ENCODE results near the gene SYNDIG1. TPM values are rescaled to one million over a fixed set of nuclear protein-coding genes. Genes with fewer than 3 reads are reported as not detected.

SYNDIG1 gene
- total RNA-seq, 1 experiment from 2014 or later, result 5.4 TPM

DNA sequence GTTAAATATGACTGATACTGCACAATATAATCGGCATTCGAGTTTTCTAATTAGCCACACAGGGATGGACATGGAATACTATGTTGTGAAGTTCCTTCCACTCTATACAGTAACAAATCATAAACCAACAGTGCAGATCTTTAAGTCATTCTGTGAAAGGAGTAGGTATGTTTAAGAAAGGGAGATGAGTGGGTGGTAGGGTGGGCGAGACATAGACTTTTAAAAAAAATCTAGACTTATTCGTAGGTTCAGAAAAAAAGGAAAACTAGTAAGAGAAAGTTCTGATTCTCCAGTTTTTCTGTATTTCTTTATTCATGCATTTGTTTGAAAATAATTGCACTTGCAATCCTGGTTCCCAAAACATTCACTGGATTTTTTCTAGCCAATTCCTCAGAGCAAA, 61.8 kb downstream of the SYNDIG1 start:
- H2BK20ac ChIP-seq (ENCODE audit: low read depth, low read length, poor library complexity, severe bottlenecking), result no peak overlapping the region
- no peak overlapping the region for H3K27ac Mint-ChIP-seq
- H3K27ac ChIP-seq (ENCODE audit: insufficient read length, low read depth, low read length), result no peak overlapping the region
- no peak overlapping the region for H4K8ac ChIP-seq (replicated peaks; ENCODE audit: insufficient read length, low read depth, low read length)
- no peak overlapping the region for H3K18ac ChIP-seq (ENCODE audit: insufficient read length, low read depth, low read length)
- H3K79me1 ChIP-seq (ENCODE audit: insufficient read depth, low read depth, low read length, poor library complexity, severe bottlenecking), result no peaks in the 10 kb centered on the region
- no peaks in the 10 kb centered on the region for H3K79me2 ChIP-seq (ENCODE audit: insufficient read depth, low read length)
- H3K23ac ChIP-seq (ENCODE audit: insufficient read length, low read depth, low read length), result no peak overlapping the region
- H3K27me3 ChIP-seq (ENCODE audit: insufficient read depth, low read length), result no peaks in the 10 kb centered on the region
- H2BK5ac ChIP-seq (ENCODE audit: insufficient read length, low read length), result no peak overlapping the region
- H3K4me1 Mint-ChIP-seq, result peaks cover 9 to 12% of the 10 kb centered on the region in 2 experiments
- H3K4me1 ChIP-seq (ENCODE audit: insufficient read depth, low read length), result peaks cover 2% of the 10 kb centered on the region
- H3K4ac ChIP-seq (ENCODE audit: low read depth, low read length), result no peak overlapping the region
- no peak overlapping the region for H3K14ac ChIP-seq (ENCODE audit: insufficient read depth, low read length)
- H2BK12ac ChIP-seq (ENCODE audit: insufficient read length, low read depth, low read length), result no peak overlapping the region
- no peaks in the 10 kb centered on the region; the same call in 1 of the 2 replicates for H3K27me3 Mint-ChIP-seq (ENCODE audit: low read depth)
- TF ChIP-seq, protein P1, sequence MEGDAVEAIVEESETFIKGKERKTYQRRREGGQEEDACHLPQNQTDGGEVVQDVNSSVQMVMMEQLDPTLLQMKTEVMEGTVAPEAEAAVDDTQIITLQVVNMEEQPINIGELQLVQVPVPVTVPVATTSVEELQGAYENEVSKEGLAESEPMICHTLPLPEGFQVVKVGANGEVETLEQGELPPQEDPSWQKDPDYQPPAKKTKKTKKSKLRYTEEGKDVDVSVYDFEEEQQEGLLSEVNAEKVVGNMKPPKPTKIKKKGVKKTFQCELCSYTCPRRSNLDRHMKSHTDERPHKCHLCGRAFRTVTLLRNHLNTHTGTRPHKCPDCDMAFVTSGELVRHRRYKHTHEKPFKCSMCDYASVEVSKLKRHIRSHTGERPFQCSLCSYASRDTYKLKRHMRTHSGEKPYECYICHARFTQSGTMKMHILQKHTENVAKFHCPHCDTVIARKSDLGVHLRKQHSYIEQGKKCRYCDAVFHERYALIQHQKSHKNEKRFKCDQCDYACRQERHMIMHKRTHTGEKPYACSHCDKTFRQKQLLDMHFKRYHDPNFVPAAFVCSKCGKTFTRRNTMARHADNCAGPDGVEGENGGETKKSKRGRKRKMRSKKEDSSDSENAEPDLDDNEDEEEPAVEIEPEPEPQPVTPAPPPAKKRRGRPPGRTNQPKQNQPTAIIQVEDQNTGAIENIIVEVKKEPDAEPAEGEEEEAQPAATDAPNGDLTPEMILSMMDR (conservative IDR thresholded peaks at IDR 0.05), result no peak
- no peak overlapping the region for H2BK120ac ChIP-seq (ENCODE audit: low read depth, low read length, poor library complexity, severe bottlenecking)
- H2AFZ ChIP-seq (ENCODE audit: low read length), result no peak overlapping the region
- peaks cover 2 to 9% of the 10 kb centered on the region in 2 experiments; a peak in 4 of 5 replicates for H3K9me3 Mint-ChIP-seq
- no peak overlapping the region for H3T11ph ChIP-seq (ENCODE audit: low read length)
- H3K9ac ChIP-seq (ENCODE audit: extremely low read depth, insufficient read length, low read length), result no peak overlapping the region
- peaks cover 2 to 5% (median 3%) of the 10 kb centered on the region in 3 experiments; a peak in 3 of 7 replicates for H3K36me3 Mint-ChIP-seq (ENCODE audit: insufficient read depth in 1 of 3, low read depth in 3 of 3)
- no peaks in the 10 kb centered on the region for H3K9me3 ChIP-seq (ENCODE audit: control insufficient read depth, low read depth, low read length)
- H4K20me1 ChIP-seq (ENCODE audit: control insufficient read depth, insufficient read depth, insufficient read length), result no peaks in the 10 kb centered on the region
- no peak overlapping the region for H2AK5ac ChIP-seq (ENCODE audit: insufficient read length, low read length)
- no peak overlapping the region for H3K4me2 ChIP-seq (ENCODE audit: insufficient read depth, insufficient read length, low read length)
- H2BK15ac ChIP-seq (ENCODE audit: low read depth, low read length), result no peak overlapping the region
- H3K56ac ChIP-seq (ENCODE audit: insufficient read length, low read depth, low read length), result no peak overlapping the region
- H3K23me2 ChIP-seq (ENCODE audit: insufficient read length, low read depth, low read length, poor library complexity, severe bottlenecking), result no peaks in the 10 kb centered on the region
- no peak for DNase-seq
- WGBS (ENCODE audit: extremely low coverage, insufficient read length, low lambda C conversion rate), result no CpG with 5 or more reads among the region's 4 CpGs
- H4K5ac ChIP-seq (ENCODE audit: insufficient read length, low read depth, low read length), result no peak overlapping the region
- H4K91ac ChIP-seq (ENCODE audit: insufficient read length, low read depth, low read length), result no peak overlapping the region
- no peak overlapping the region for H3K4me3 Mint-ChIP-seq
